ENCODE measurements around the gene COL6A1. TPM values are rescaled to one million over a fixed set of nuclear protein-coding genes. Genes with fewer than 3 reads are reported as not detected.
"Not testable (repeated sequence)": the region's sequence is repeated elsewhere in the genome, so short reads cannot be mapped to it uniquely, and the experiment has no call there.

The COL6A1 gene
- total RNA-seq, 2 experiments from 2014 or later: not detected

- no peak overlapping the region for H3K27ac ChIP-seq (ENCODE audit: low read depth, low read length, poor library complexity, severe bottlenecking)
- TF ChIP-seq EZH2phosphoT487 (IDR thresholded peaks at IDR 0.05; ENCODE audit: borderline replicate concordance, low read depth, low read length) (no peak), CTCF (conservative IDR thresholded peaks at IDR 0.05; ENCODE audit: low read length) (no peak)
These were observed 7.2 kb upstream of the COL6A1 start for GRCh38 chr21:45974073-45975019.

GRCh38 chr21:45975020-45975666, 6.4 kb upstream of the COL6A1 start:
- POLR2A ChIA-PET: no interaction called here
- intact Hi-C loops (cut with micrococcal nuclease; ENCODE audit: unreplicated experiment): no loop called here
- no peaks in the 10 kb centered on the region for H3K4me1 ChIP-seq (ENCODE audit: insufficient read depth, low read length, poor library complexity, severe bottlenecking)
- H4K20me1 ChIP-seq (ENCODE audit: insufficient read depth, low read length): no peaks in the 10 kb centered on the region
- no peak for TF ChIP-seq CTCF (conservative IDR thresholded peaks at IDR 0.05; ENCODE audit: low read length)
- no peak for TF ChIP-seq EZH2phosphoT487 (IDR thresholded peaks at IDR 0.05; ENCODE audit: borderline replicate concordance, low read depth, low read length)
- no peak for DNase-seq (ENCODE audit: low spot score)
- H3K9me2 ChIP-seq (ENCODE audit: insufficient read depth, low read length): no peaks in the 10 kb centered on the region
- no peak overlapping the region for H3K27ac ChIP-seq (ENCODE audit: low read depth, low read length, poor library complexity, severe bottlenecking)
- no peaks in the 10 kb centered on the region for H3K9me3 ChIP-seq (ENCODE audit: low read length)
- no peak overlapping the region for H3K4me2 ChIP-seq (ENCODE audit: low read length)
- H3K4me3 ChIP-seq (ENCODE audit: low read depth, low read length, poor library complexity, severe bottlenecking): no peak overlapping the region
- no TSS peak for BruUV-seq (replicated peaks)
- no peaks in the 10 kb centered on the region for H3K36me3 ChIP-seq (ENCODE audit: insufficient read depth, low read length)
- no peak overlapping the region for H2AFZ ChIP-seq (ENCODE audit: low read length)
- H3K79me2 ChIP-seq (ENCODE audit: insufficient read depth, low read depth, low read length): no peaks in the 10 kb centered on the region
- CTCF ChIA-PET (ENCODE audit: unreplicated experiment): no interaction called here

More at GRCh38 chr21:45974073-45975019, 7.2 kb upstream of the COL6A1 start:
- ChIA-PET POLR2A (no interaction called here), CTCF (ENCODE audit: unreplicated experiment) (no interaction called here)
- no peak for DNase-seq (ENCODE audit: low spot score)
- Histone ChIP-seq H3K9me3 (ENCODE audit: low read length) (no peaks in the 10 kb centered on the region), H2AFZ (ENCODE audit: low read length) (no peak overlapping the region), H3K4me3 (ENCODE audit: low read depth, low read length, poor library complexity, severe bottlenecking) (no peak overlapping the region), H3K4me2 (ENCODE audit: low read length) (no peak overlapping the region), H3K9me2 (ENCODE audit: insufficient read depth, low read length) (no peaks in the 10 kb centered on the region), H3K79me2 (ENCODE audit: insufficient read depth, low read depth, low read length) (no peaks in the 10 kb centered on the region), H4K20me1 (ENCODE audit: insufficient read depth, low read length) (no peaks in the 10 kb centered on the region), H3K4me1 (ENCODE audit: insufficient read depth, low read length, poor library complexity, severe bottlenecking) (no peaks in the 10 kb centered on the region), H3K36me3 (ENCODE audit: insufficient read depth, low read length) (no peaks in the 10 kb centered on the region)
- no TSS peak for BruUV-seq (replicated peaks)
- intact Hi-C loops (cut with micrococcal nuclease; ENCODE audit: unreplicated experiment): no loop called here

- intact Hi-C loops (cut with micrococcal nuclease; ENCODE audit: unreplicated experiment); H3K4me2 ChIP-seq (ENCODE audit: low read length); CTCF ChIA-PET (ENCODE audit: unreplicated experiment): not testable (repeated sequence)
These were observed 5.7 kb upstream of the COL6A1 start for GRCh38 chr21:45975667-45976409.

More at GRCh38 chr21:45975667-45976409, 5.7 kb upstream of the COL6A1 start:
- H3K36me3 ChIP-seq (ENCODE audit: insufficient read depth, low read length); BruUV-seq (replicated peaks); DNase-seq (ENCODE audit: low spot score); H2AFZ ChIP-seq (ENCODE audit: low read length); H3K9me2 ChIP-seq (ENCODE audit: insufficient read depth, low read length); POLR2A ChIA-PET; H3K9me3 ChIP-seq (ENCODE audit: low read length); H3K79me2 ChIP-seq (ENCODE audit: insufficient read depth, low read depth, low read length); H3K4me1 ChIP-seq (ENCODE audit: insufficient read depth, low read length, poor library complexity, severe bottlenecking); H3K4me3 ChIP-seq (ENCODE audit: low read depth, low read length, poor library complexity, severe bottlenecking); H3K27ac ChIP-seq (ENCODE audit: low read depth, low read length, poor library complexity, severe bottlenecking); H4K20me1 ChIP-seq (ENCODE audit: insufficient read depth, low read length): not testable (repeated sequence)
